Hepatocyte (in vitro differentiated cells): Measurements from ENCODE around the gene QARS1. TPM values are rescaled to one million over a fixed set of nuclear protein-coding genes. Genes with fewer than 3 reads are reported as not detected.
A peak's percentile ranks its signal among the peaks of the same experiment; 100 is the strongest.

Experiments
- DNase-seq: peaks from one replicate; pipeline ENCODE4 v3.0.0-alpha.2; 2016; ENCODE audit warnings: low spot score
- H2AFZ ChIP-seq: fragments of 200-600 bp; sonication (generic); 2 replicates; pipeline ENCODE4 v1.6.0; 2016; ENCODE audit warnings: antibody characterized with exemption, mild to moderate bottlenecking
- H3K27ac ChIP-seq: fragments of 200-600 bp; sonication (generic); 2 replicates; pipeline ENCODE4 v1.5.1; 2016; ENCODE audit warnings: mild to moderate bottlenecking
- H3K27me3 ChIP-seq: fragments of 200-600 bp; sonication (generic); 2 replicates; pipeline ENCODE4 v1.6.1; 2016
- H3K36me3 ChIP-seq: fragments of 200-600 bp; sonication (generic); replicated peaks from 2 replicates; pipeline ENCODE4 v1.5.1; 2016; ENCODE audit warnings: low read depth; ENCODE audit not compliant: insufficient read depth
- H3K4me1 ChIP-seq: fragments of 200-600 bp; sonication (generic); 2 replicates; pipeline ENCODE4 v1.5.1; 2016; ENCODE audit warnings: mild to moderate bottlenecking, moderate library complexity; ENCODE audit not compliant: insufficient read depth
- H3K4me2 ChIP-seq: fragments of 200-600 bp; sonication (generic); 2 replicates; pipeline ENCODE4 v1.6.0; 2016
- H3K4me3 ChIP-seq: fragments of 200-600 bp; sonication (generic); 2 replicates; pipeline ENCODE4 v1.5.1; 2016; ENCODE audit warnings: mild to moderate bottlenecking
- H3K79me2 ChIP-seq: fragments of 200-600 bp; sonication (generic); 2 replicates; pipeline ENCODE4 v1.6.0; 2017; ENCODE audit warnings: mild to moderate bottlenecking
- H3K9me2 ChIP-seq: fragments of 200-600 bp; sonication (generic); replicated peaks from 2 replicates; pipeline ENCODE4 v1.6.0; 2017; ENCODE audit warnings: mild to moderate bottlenecking; ENCODE audit not compliant: insufficient read depth
- H3K9me3 ChIP-seq: fragments of 200-600 bp; sonication (generic); 2 replicates; pipeline ENCODE4 v1.5.1; 2016; ENCODE audit warnings: low read depth, mild to moderate bottlenecking
- H4K20me1 ChIP-seq: fragments of 200-600 bp; sonication (generic); 2 replicates; pipeline ENCODE4 v1.6.0; 2016; ENCODE audit warnings: mild to moderate bottlenecking; ENCODE audit not compliant: insufficient read depth, poor library complexity, severe bottlenecking
- EZH2 ChIP-seq: fragments of 200-600 bp; sonication (generic); IDR thresholded peaks from 2 replicates; pipeline ENCODE4 v1.6.1; 2016; ENCODE audit warnings: antibody characterized with exemption, mild to moderate bottlenecking, borderline replicate concordance
- EZH2phosphoT487 ChIP-seq: fragments of 200-600 bp; sonication (generic); IDR thresholded peaks from one replicate; pipeline ENCODE4 v1.6.1; 2018; ENCODE audit warnings: antibody characterized with exemption, mild to moderate bottlenecking, low read depth, moderate library complexity; ENCODE audit not compliant: unreplicated experiment, severe bottlenecking
- WGBS: methylation state at CpG from one replicate; pipeline ENCODE4 v1.1.6; 2016; ENCODE audit warnings: low lambda C conversion rate; ENCODE audit errors: missing lambda C conversion rate; 5-methylcytosine and 5-hydroxymethylcytosine counted together
- polyA plus RNA-seq: library from polyadenylated mRNA; unstranded; fragments of >200 nt; fragmentation: Nextera tagmentation; extraction: Ambion mirVana; gene quantifications from 2 replicates; pipeline ENCODE4 v1.2.1, GENCODE V29; 2016
- total RNA-seq: library from RNA; depleted of rRNA; stranded (reverse); fragments of >200 nt; gene quantifications from 2 replicates; pipeline ENCODE4 v1.2.3, GENCODE V29; 2014
- TF ChIP-seq, protein P1 (sequence below): fragments of 200-600 bp; sonication (generic); IDR thresholded peaks from 2 replicates; pipeline ENCODE4 v1.5.1; 2016; ENCODE audit warnings: antibody characterized with exemption, mild to moderate bottlenecking; ENCODE audit not compliant: poor library complexity

QARS1 gene
- total and polyA plus RNA-seq, 2 experiments from 2014 or later: 104 to 206 TPM

DNA sequence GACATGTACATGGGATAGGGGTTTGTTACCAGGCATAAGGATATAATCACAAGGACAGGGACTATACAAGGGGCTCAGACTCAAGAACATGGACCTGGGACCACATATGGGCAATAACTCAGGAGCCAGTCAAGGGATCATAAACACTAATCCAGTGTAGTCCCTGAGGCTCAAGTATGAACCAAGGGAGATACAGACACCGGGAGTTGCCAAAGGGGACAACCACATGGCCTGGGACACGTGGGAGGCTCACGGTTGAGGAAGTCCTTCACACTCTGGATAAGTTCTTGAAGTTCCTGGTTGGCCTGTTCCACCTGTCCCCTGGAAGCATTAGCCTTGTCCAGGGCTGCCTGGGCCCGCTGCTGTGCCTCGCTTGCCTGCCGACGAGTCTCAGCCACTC lies 17.9 kb upstream of the QARS1 start:
- no peak for DNase-seq
- Histone ChIP-seq H3K4me1 (peaks cover 9% of the 10 kb centered on the region), H3K79me2 (peaks cover 20% of the 10 kb centered on the region), H3K9me2 (no peaks in the 10 kb centered on the region), H3K36me3 (no peaks in the 10 kb centered on the region), H3K9me3 (no peaks in the 10 kb centered on the region), H3K4me2 (no peak overlapping the region), H3K4me3 (no peak overlapping the region), H4K20me1 (no peaks in the 10 kb centered on the region), H3K27ac (no peak overlapping the region), H2AFZ (no peak overlapping the region), H3K27me3 (no peaks in the 10 kb centered on the region)
- TF ChIP-seq, protein P1, sequence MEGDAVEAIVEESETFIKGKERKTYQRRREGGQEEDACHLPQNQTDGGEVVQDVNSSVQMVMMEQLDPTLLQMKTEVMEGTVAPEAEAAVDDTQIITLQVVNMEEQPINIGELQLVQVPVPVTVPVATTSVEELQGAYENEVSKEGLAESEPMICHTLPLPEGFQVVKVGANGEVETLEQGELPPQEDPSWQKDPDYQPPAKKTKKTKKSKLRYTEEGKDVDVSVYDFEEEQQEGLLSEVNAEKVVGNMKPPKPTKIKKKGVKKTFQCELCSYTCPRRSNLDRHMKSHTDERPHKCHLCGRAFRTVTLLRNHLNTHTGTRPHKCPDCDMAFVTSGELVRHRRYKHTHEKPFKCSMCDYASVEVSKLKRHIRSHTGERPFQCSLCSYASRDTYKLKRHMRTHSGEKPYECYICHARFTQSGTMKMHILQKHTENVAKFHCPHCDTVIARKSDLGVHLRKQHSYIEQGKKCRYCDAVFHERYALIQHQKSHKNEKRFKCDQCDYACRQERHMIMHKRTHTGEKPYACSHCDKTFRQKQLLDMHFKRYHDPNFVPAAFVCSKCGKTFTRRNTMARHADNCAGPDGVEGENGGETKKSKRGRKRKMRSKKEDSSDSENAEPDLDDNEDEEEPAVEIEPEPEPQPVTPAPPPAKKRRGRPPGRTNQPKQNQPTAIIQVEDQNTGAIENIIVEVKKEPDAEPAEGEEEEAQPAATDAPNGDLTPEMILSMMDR: no peak
- TF ChIP-seq EZH2 (no peak), EZH2phosphoT487 (no peak)
- WGBS: 92% methylated on average over 7 of the region's 7 CpGs

DNA sequence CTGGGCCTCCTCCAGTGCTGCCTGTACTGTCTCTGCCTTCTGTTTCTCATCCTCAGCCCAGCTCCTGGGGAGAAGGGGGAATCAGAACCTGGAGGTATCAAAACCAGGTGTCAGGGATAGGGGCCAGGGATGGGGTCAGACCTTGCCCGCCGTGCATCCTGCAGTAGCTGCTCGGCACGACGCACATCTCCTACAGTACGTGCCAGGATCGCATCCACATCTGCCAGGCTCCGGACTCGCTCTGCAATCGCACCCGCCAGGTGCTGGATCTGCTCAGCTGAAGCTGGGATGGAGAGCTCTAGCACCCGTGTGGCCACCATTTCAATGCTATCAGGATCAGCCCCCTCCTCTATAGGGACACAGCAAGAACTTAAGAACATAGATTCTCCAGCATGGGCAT lies 17.5 kb upstream of the QARS1 start:
- no peaks in the 10 kb centered on the region for H3K27me3 ChIP-seq
- H3K27ac ChIP-seq: no peak overlapping the region
- no peaks in the 10 kb centered on the region for H3K9me3 ChIP-seq
- H2AFZ ChIP-seq: no peak overlapping the region
- peaks cover 20% of the 10 kb centered on the region for H3K79me2 ChIP-seq
- no peak overlapping the region for H3K4me2 ChIP-seq
- H3K9me2 ChIP-seq: no peaks in the 10 kb centered on the region
- TF ChIP-seq EZH2phosphoT487 (no peak), EZH2 (no peak)
- TF ChIP-seq, protein P1: no peak
- 98% methylated on average over 12 of the region's 12 CpGs for WGBS
- H3K4me3 ChIP-seq: no peak overlapping the region
- no peaks in the 10 kb centered on the region for H4K20me1 ChIP-seq
- H3K4me1 ChIP-seq: peaks cover 9% of the 10 kb centered on the region
- DNase-seq: no peak
- H3K36me3 ChIP-seq: no peaks in the 10 kb centered on the region

DNA sequence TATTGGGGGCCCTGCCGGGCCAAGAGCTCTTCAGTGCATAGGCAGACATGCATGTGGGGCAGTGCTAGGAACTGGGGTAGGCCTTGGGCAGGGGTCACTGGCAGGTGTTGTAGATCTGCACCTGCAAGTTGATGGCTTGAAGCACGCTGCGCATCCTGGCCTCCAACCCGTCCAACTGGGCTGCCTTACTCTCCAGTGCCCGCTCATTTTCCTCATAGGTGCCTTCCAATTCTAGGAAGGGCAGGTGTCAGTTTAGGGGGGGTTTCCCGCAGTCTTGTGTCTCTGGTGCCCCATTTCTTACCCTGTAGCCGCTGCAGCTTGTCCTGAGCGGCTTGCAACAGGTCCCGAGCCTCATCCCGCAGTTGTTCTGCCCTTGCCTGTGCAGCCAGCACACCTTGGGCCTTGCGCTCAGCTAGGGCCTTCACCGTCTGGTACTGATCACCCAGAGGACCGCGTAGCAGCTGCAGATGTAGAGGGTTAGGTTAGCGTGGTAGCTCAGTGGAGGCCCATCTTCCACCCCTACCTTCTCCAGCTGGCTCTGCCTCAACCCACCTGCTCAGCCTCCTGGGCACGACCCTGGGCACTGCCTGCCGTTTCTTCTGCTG lies 16.7 kb upstream of the QARS1 start:
- TF ChIP-seq EZH2 (no peak), EZH2phosphoT487 (no peak)
- TF ChIP-seq, protein P1: no peak
- Histone ChIP-seq H4K20me1 (no peaks in the 10 kb centered on the region), H3K9me3 (no peaks in the 10 kb centered on the region), H3K27ac (peak overlapping the region; percentile 90), H3K9me2 (no peaks in the 10 kb centered on the region), H3K4me2 (peak overlapping the region; percentile 91), H2AFZ (peak overlapping the region; percentile 34), H3K4me1 (peaks cover 9% of the 10 kb centered on the region), H3K27me3 (no peaks in the 10 kb centered on the region), H3K79me2 (peaks cover 20% of the 10 kb centered on the region), H3K4me3 (no peak overlapping the region), H3K36me3 (no peaks in the 10 kb centered on the region)
- DNase-seq: no peak
- WGBS: 86% methylated on average over 17 of the region's 17 CpGs
